Measurements from ENCODE around the gene PAX5. TPM values are rescaled to one million over a fixed set of nuclear protein-coding genes. Genes with fewer than 3 reads are reported as not detected.

PAX5 gene
- total RNA-seq, 1 experiment from 2014 or later: 6.6 TPM

DNA sequence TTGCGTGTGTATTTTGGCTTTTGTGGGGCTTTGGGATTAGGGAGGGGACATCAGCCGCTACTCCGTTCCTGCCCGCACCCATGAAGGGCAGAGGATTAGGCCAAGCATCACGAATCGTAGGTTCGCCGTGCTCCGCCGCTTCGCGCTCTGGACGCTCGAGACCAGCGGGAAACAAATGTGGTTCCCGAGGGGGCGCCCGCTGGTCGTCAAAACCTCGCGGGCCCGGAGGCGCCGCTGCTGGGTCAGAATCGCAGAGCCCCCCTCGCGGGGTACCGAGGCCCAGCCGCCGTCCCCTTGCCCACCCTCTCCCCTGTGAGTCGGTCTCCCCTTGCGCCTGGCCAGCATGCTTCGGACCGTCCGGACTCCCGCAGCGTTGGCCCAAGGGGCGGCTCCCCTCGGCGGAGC, 2.3 kb upstream of the PAX5 start:
- H3K36me3 Mint-ChIP-seq: no peaks in the 10 kb centered on the region
- H3K4me3 Mint-ChIP-seq: peak overlapping the region; percentile 74
- peaks cover 98% of the 10 kb centered on the region for H3K27me3 Mint-ChIP-seq (ENCODE audit: low read depth)
- peak; percentile 34 for DNase-seq (ENCODE audit: low spot score)
- no peak for ATAC-seq
- peak; percentile 51; the same call in 1 of the 2 replicates for TF ChIP-seq ZNF423 (CRISPR knock-in tag; IDR thresholded peaks at IDR 0.05)
- TF ChIP-seq, protein P1, sequence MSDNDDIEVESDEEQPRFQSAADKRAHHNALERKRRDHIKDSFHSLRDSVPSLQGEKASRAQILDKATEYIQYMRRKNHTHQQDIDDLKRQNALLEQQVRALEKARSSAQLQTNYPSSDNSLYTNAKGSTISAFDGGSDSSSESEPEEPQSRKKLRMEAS (CRISPR knock-in tag; IDR thresholded peaks at IDR 0.05): no peak
- no peak for TF ChIP-seq NR1H2 (CRISPR knock-in tag; IDR thresholded peaks at IDR 0.05)
- no peak for TF ChIP-seq ZNF425 (CRISPR knock-in tag; conservative IDR thresholded peaks at IDR 0.05)
- TF ChIP-seq CBFB (CRISPR knock-in tag; IDR thresholded peaks at IDR 0.05; ENCODE audit: low read depth): no peak
- TF ChIP-seq USF2 (CRISPR knock-in tag; IDR thresholded peaks at IDR 0.05): 0 out of 2 replicates have a peak, but pooled peaks have one; percentile 6
- no peak for TF ChIP-seq JUN (CRISPR knock-in tag; IDR thresholded peaks at IDR 0.05)
- TF ChIP-seq, protein P2, sequence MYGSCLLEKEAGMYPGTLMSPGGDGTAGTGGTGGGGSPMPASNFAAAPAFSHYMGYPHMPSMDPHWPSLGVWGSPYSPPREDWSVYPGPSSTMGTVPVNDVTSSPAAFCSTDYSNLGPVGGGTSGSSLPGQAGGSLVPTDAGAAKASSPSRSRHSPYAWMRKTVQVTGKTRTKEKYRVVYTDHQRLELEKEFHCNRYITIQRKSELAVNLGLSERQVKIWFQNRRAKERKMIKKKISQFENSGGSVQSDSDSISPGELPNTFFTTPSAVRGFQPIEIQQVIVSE (CRISPR knock-in tag; IDR thresholded peaks at IDR 0.05; ENCODE audit: borderline replicate concordance): no peak
- no peak for TF ChIP-seq RELA (CRISPR knock-in tag; IDR thresholded peaks at IDR 0.05; ENCODE audit: borderline replicate concordance)
- TF ChIP-seq, protein P3, sequence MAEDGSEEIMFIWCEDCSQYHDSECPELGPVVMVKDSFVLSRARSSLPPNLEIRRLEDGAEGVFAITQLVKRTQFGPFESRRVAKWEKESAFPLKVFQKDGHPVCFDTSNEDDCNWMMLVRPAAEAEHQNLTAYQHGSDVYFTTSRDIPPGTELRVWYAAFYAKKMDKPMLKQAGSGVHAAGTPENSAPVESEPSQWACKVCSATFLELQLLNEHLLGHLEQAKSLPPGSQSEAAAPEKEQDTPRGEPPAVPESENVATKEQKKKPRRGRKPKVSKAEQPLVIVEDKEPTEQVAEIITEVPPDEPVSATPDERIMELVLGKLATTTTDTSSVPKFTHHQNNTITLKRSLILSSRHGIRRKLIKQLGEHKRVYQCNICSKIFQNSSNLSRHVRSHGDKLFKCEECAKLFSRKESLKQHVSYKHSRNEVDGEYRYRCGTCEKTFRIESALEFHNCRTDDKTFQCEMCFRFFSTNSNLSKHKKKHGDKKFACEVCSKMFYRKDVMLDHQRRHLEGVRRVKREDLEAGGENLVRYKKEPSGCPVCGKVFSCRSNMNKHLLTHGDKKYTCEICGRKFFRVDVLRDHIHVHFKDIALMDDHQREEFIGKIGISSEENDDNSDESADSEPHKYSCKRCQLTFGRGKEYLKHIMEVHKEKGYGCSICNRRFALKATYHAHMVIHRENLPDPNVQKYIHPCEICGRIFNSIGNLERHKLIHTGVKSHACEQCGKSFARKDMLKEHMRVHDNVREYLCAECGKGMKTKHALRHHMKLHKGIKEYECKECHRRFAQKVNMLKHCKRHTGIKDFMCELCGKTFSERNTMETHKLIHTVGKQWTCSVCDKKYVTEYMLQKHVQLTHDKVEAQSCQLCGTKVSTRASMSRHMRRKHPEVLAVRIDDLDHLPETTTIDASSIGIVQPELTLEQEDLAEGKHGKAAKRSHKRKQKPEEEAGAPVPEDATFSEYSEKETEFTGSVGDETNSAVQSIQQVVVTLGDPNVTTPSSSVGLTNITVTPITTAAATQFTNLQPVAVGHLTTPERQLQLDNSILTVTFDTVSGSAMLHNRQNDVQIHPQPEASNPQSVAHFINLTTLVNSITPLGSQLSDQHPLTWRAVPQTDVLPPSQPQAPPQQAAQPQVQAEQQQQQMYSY (CRISPR knock-in tag; IDR thresholded peaks at IDR 0.05): no peak
- TF ChIP-seq, protein P4, sequence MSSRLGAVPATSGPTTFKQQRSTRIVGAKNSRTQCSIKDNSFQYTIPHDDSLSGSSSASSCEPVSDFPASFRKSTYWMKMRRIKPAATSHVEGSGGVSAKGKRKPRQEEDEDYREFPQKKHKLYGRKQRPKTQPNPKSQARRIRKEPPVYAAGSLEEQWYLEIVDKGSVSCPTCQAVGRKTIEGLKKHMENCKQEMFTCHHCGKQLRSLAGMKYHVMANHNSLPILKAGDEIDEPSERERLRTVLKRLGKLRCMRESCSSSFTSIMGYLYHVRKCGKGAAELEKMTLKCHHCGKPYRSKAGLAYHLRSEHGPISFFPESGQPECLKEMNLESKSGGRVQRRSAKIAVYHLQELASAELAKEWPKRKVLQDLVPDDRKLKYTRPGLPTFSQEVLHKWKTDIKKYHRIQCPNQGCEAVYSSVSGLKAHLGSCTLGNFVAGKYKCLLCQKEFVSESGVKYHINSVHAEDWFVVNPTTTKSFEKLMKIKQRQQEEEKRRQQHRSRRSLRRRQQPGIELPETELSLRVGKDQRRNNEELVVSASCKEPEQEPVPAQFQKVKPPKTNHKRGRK (CRISPR knock-in tag; IDR thresholded peaks at IDR 0.05; ENCODE audit: borderline replicate concordance): no peak
- no peak; the same call in 1 of the 2 replicates for TF ChIP-seq SP1 (CRISPR knock-in tag; conservative IDR thresholded peaks at IDR 0.05)
- TF ChIP-seq, protein P5, sequence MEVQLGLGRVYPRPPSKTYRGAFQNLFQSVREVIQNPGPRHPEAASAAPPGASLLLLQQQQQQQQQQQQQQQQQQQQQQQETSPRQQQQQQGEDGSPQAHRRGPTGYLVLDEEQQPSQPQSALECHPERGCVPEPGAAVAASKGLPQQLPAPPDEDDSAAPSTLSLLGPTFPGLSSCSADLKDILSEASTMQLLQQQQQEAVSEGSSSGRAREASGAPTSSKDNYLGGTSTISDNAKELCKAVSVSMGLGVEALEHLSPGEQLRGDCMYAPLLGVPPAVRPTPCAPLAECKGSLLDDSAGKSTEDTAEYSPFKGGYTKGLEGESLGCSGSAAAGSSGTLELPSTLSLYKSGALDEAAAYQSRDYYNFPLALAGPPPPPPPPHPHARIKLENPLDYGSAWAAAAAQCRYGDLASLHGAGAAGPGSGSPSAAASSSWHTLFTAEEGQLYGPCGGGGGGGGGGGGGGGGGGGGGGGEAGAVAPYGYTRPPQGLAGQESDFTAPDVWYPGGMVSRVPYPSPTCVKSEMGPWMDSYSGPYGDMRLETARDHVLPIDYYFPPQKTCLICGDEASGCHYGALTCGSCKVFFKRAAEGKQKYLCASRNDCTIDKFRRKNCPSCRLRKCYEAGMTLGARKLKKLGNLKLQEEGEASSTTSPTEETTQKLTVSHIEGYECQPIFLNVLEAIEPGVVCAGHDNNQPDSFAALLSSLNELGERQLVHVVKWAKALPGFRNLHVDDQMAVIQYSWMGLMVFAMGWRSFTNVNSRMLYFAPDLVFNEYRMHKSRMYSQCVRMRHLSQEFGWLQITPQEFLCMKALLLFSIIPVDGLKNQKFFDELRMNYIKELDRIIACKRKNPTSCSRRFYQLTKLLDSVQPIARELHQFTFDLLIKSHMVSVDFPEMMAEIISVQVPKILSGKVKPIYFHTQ (CRISPR knock-in tag; IDR thresholded peaks at IDR 0.05): no peak
- TF ChIP-seq, protein P6, sequence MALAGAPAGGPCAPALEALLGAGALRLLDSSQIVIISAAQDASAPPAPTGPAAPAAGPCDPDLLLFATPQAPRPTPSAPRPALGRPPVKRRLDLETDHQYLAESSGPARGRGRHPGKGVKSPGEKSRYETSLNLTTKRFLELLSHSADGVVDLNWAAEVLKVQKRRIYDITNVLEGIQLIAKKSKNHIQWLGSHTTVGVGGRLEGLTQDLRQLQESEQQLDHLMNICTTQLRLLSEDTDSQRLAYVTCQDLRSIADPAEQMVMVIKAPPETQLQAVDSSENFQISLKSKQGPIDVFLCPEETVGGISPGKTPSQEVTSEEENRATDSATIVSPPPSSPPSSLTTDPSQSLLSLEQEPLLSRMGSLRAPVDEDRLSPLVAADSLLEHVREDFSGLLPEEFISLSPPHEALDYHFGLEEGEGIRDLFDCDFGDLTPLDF (CRISPR knock-in tag; IDR thresholded peaks at IDR 0.05): no peak
- no peak for TF ChIP-seq ZNF281 (CRISPR knock-in tag; IDR thresholded peaks at IDR 0.05)
- POLR2A ChIA-PET: interaction anchor here (1.4 kb wide), 1 partner anchor 10 kb away, joined by 8 read pairs; no protein-coding TSS in a partner anchor
- H3K4me1 Mint-ChIP-seq: peaks cover 54% of the 10 kb centered on the region
- H3K9me3 Mint-ChIP-seq: no peaks in the 10 kb centered on the region
- no peak overlapping the region for H3K27ac Mint-ChIP-seq
- CTCF ChIA-PET: interaction anchor here (1.8 to 4.6 kb wide), 4 partner anchors 10 to 375 kb away, joined by 4 to 15 read pairs (median 10); no protein-coding TSS in a partner anchor

Data from WTC11 (cell line).